ENCODE results near the gene C1orf159. TPM values are rescaled to one million over a fixed set of nuclear protein-coding genes. Genes with fewer than 3 reads are reported as not detected.

C1orf159 gene
- total and polyA plus RNA-seq, 2 of the 8 experiments (the other 6 are each of a cell fraction or from before 2014, with no cell fraction given): 10.0 to 10.9 TPM

DNA sequence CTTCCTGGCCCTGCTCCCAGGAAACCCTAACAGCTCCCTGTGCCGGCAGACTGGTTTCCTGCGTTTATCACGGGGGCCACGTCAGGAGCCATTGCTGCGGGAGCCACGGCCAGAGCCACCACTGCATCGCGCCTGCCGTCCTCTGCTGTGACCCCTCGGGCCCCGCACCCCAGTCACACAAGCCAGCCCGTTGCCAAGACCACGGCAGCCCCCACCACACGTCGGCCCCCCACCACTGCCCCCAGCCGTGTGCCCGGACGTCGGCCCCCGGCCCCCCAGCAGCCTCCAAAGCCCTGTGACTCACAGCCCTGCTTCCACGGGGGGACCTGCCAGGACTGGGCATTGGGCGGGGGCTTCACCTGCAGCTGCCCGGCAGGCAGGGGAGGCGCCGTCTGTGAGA, 67.9 kb downstream of the C1orf159 start (continued):
- TF ChIP-seq SP4 (IDR thresholded peaks at IDR 0.05; ENCODE audit: low read length) (no peak), MAX (IDR thresholded peaks at IDR 0.05) (no peak)

All from H1 (cell line).